Mesenteric fat pad (tissue), 1 donor: Measurements from ENCODE around the gene ANTXR1. TPM values are rescaled to one million over a fixed set of nuclear protein-coding genes. Genes with fewer than 3 reads are reported as not detected.

Experiments used
- DNase-seq: peaks from one replicate; pipeline ENCODE4 v3.0.0-alpha.2; 2020; ENCODE audit warnings: low spot score
- total RNA-seq: library from RNA; stranded (reverse); fragmentation: NEBNext Ultra II Directional; extraction: Animal tissue kit (Norgen Biotek cat#: 25700); gene quantifications from one replicate; pipeline ENCODE4 v1.2.1, GENCODE V29; 2021
- donor health status: DM: yes; HTN: yes; CAD: no.

ANTXR1 gene
- total RNA-seq, 1 donor from 2014 or later: 51.9 TPM

DNA sequence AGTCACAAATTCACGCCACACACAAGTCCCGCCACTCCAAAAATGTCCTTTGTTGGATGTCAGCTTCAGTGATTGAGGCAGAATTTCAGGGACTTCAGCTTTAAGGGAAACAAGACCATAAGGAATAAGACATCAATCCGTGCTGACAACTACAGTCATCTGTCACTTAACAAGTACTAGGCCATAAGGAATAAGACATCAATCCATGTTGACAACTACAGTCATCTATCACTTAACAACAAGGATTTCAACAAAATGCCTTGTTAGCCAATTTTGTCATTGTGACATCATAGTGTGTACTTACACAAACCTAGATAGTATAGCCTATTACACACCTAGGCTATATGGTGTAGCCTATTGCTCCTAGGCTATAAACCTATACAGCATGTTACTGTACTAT is 58.0 kb downstream of the ANTXR1 start:
- no peak for DNase-seq

DNA sequence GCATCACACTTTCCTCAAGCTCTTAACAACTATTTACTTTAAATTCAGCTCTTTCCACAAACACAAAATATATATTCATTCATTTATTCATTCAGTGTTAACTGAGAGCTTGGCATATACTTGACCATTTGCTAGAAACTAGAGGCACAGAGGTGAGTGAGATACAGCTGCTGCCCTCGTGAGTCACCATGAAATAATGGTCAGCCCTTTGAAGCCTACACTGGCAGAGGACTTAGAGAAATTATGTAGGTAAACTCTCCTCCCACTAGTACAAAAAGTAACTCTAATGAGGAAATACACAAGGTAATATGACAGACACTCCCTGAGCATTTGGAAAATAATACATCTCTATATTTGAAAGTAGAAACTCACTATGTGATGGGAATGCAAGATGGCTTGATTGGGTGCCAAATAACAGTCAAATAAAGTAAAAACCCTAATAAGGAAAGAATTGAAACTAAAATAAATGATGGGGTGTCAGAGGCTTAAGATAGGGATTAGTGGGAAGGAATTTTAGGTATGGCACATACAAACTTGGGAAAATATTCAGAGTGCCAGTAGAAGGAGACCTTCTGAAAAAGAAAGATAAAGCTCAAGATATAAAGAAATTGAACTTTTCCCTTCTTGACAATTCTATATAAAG is 61.1 kb downstream of the ANTXR1 start:
- DNase-seq: no peak

DNA sequence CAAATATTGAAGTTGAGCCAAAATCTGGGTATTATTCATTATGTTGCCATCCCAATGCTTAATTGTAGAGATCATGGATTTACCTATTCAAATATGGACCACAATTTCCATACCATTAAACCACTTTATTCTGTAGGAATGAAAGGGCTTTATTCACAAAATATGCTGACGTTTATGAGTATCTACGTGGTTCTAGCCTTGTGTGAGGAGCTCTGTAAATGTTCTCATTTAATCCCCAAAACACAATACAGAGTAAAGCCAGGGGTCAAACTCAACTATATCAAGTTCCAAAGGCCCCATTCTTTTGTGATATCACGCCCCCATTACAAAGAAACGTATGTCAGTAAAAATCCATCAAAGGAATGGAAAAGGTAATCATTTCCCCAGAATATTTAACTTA is 61.9 kb downstream of the ANTXR1 start:
- no peak for DNase-seq

DNA sequence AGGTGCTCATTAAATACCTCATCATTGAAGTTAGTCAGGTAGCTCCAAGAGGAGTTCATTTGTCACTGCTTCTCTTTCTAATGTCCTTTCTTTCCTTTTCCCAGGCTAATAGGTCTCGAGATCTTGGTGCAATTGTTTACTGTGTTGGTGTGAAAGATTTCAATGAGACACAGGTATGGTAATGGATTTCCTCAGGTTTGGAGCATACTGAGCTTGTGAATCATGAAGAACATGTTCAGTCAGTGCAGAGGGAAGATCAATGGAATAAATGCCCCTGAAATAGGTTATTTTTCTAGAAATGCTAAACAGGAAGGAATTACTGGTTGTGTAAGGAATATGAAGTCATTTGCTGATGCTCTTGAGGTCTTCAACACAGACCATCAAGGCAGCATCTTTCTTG is 62.5 kb downstream of the ANTXR1 start:
- DNase-seq: no peak

DNA sequence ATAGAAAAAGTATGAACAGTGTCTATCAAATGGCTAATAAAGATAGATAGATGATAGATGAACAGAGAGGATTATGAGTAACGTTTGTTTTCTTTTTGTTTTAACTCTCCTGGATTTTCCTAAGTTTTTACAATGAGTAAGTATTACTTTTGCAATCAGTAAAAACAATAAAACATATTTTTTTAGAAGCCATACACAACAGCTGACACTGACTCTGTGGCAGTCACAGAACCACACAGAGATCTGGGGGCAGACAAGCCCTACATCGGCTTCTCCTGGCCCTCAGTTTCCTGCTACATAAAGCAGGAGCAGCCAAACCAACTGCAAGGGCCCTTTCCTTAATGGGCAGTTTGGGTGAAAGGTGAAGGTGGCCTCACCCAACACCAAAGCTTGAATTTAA is 63.6 kb downstream of the ANTXR1 start:
- DNase-seq: no peak

DNA sequence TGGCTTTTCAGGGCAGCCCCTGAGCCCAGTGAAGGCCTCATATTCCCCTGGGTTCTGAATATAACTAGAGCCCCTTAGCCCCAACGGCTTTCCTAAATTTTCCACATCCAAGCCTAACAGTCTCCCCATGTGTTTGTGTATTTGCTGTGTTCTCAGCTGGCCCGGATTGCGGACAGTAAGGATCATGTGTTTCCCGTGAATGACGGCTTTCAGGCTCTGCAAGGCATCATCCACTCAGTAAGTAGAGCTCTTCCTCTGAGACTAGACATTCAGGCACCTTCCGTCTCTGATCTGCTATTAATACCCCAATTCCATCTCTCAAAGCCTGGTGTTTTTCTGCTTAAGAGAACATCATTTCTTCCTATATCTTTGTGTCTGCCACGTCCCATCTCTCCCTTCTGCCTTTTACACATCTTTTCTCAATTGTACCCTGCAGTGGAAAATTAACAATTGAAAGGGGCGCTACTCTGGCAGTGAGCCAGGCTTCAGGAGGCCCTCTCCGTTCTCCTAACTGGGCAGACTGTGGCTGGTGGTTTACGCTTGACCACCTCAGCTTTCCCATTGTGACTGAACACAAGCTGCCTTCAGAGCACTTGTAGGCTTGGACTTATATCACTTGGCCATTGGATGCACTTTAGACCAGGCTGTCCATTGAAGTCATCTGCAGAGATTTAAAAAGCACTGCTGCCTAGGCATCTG is 64.4 kb downstream of the ANTXR1 start:
- no peak for DNase-seq

DNA sequence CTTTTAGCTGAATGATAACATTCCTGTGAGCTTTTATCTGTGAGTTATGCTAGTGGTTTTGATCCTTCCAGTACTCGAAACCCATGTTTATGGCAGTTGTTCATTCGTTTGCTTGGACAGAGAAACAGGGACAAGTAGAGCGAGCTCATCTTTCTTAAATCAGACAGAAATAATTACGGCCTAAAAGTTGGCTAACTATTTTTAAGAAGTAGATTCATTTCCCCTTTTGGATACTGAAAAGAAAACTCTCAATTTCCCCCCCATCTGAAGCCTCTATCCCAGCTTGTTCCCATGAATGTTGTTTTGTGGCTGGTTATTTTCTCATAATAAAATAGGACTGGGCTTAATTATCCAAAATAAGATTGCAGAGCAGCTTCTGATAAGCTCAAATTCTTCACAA is 67.1 kb downstream of the ANTXR1 start:
- no peak for DNase-seq

DNA sequence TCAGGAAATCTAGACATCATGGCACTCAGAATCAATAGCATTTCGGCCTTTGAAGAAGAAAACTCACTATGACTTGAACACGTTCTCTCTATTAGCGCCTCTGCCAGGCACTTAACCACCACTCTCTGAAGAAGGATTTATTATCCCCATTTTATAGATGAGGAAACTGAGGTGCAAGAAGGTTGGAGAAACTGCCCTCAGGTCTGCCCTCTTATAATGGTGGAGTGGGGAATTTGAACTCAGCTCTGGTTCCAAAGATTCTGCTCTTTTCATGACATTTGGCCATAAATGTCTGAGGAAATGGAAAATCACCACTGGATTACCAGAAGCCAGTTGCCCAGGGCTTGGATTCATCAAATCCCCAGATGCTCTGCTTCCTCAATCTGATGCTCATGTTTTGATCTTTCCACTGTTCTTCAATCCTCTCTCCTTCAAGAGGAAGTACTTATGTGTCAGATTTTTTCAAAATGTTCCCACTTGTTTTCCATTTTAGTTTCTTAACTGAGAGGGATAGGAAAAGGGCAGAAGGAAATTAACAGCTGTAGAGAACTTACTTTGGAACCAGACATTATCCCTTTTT is 68.1 kb downstream of the ANTXR1 start:
- no peak for DNase-seq

DNA sequence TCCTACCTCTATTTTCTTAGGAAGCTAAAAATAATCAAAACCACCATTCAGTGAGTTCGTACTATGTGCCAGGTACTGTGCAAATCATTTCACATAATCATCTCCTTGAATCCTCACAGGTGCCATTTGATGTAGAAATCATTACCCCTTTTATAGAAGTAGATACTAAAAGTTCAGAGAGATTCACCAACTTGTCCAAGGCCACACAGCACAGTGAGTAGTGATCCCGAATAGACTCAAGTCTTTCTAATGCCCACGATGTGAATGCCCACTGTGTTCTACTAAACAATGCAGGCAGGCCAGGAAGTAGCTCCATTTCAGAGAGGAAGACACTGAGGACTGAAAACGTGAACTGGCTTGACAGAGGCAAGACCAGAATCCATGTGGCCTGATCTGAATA is 68.8 kb downstream of the ANTXR1 start:
- no peak for DNase-seq

DNA sequence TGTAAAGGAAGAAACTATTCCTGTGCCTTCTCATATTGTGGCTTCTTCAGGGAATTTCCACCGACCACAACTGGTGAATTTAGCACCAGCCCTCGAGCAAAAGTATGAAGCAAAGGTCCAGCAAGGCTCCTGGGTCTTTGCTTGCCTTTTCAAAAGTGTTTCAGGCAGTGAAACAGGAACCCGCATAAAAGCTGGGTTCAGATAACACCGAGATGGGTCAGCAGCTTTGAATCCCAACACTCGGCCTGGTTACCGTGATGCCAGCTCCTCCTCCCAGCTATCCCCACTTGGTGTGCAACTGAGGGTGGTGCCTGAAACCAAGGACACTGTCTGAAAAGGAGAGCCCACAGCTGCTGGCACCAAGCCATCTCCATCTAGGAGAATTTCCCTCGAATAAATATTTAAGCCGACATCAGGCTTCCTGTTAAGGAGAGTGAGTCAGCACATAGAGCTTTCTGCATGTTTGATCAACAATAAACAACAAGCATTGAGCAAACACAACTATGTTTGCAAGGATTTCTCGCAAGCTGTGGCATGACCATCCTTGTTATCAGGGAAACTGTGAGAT is 69.5 kb downstream of the ANTXR1 start:
- no peak for DNase-seq

DNA sequence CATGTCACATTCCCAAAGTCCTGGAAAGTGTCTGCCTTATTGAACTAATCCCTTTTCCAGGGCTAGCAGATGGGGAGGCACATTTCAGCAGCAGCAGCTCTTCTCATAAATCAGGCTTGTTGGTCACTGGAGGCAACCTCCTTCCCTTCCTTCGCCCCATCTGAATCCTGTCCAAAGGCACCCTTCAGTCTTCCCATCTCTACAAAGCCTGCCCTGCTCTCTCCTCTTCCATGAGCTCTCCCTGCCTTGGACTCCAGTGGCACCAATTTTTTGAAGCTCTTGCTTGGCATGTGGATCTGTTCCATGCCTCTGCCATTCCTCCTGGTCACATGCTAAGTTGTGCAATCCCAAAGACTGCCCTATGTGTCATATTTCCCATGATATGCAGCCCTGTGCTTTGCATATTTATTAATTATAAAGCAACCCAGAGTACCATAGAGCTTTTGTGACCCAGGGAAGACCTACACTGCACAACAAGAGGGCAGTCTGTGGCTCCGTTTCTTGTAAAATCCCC is 70.3 kb downstream of the ANTXR1 start:
- DNase-seq: no peak

DNA sequence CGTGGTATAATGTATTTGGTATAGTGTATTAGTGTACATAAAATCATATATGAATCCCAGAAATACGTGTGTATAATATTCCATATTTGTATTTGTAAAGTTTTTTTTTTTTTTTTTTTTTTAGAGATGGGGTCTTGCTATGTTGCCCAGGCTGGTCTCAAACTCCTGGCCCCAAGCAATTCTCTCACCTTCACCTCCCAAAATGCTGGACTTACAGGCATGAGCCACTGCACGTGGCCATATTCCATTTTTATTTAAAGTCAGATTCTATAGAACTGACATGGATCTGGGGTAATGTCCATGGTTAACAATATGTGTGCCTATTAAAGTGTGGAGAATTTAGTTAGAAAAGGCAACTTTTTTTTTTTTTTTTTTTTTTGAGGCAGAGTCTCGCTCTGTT is 71.5 kb downstream of the ANTXR1 start:
- DNase-seq: no peak

DNA sequence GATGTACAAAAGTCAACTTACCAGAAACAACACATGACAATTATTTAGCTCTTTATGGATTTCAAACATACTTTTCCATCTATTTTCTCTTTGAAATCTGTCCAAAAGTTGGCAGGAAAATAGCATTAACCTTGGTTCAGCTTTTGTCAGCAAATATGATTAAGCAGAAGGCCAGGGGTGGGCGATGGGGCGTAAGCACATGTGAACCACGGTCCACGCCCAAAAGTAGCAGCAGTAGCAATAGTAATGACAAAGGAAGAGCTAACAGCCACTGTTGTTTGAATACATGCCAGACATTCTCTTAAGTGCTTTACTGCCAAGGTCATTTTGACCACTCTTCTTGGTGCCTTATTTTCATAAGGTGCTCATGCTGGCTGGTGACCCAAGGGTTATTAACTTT is 73.5 kb downstream of the ANTXR1 start:
- DNase-seq: no peak

DNA sequence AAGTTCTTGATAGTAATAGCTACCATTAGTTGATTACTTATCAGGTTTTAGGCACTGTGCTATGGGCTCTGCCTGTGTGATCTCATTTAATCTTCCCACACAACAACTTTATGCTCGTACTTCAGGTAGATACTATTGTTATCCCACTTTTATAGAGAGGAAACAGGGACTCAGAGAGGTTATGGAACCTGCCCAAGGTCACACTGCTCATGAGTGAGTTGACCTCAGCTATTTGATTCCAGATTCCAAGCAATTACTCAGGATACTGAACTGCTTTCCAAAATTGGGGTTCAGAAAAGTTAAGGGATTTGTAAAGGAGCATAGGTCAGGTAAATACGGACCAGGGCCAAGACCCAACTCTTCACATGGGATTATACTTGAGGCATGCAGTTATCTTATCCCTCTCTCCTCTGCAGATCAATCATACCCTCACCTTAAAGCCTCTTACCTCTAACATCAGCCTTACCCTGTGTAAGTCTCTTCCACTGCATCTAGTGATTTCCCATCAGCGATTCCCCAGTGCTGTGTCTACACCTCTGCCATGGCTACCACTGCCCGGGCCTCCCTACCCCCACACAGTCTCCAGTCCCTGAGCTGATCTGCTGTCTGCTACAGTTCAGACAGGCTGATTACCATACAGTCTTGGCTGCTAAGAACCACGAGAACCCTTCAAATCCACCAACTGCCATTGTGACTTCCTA is 74.4 kb downstream of the ANTXR1 start:
- DNase-seq: no peak

DNA sequence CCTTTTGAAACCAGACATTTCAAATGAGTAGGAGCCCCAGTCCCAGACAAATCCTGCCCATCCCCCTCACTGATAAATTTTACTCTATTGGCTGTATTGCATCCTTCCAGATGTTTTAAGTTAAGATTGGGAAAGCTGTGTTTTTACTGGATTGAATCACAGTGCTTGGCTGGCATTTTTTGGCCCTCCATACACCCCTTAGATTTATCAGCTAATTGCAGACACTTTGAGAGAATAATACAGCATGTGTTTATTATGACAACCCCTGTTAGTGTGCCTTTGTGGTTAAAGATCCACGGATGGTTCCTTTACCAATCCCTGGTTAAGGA is 74.9 kb downstream of the ANTXR1 start:
- DNase-seq: no peak

DNA sequence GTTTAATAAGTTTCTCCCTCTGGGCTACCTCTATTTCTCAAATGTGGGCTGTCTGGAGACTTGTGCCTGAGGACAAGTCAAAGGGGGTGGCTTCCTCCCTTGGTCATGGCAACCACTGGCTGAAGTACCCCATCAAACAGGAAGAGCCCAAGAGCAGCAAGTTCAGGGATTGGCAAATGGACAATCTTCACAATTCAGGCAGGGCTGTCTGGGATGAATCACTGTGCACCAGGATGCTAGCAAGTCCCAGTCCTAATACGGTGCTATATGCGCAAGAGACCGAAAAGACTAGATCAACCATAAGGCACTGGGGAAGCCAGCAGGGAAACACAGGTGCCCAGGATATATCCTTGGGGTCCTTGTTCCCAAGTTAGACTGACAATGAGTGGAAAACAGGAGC is 75.5 kb downstream of the ANTXR1 start:
- DNase-seq: no peak

DNA sequence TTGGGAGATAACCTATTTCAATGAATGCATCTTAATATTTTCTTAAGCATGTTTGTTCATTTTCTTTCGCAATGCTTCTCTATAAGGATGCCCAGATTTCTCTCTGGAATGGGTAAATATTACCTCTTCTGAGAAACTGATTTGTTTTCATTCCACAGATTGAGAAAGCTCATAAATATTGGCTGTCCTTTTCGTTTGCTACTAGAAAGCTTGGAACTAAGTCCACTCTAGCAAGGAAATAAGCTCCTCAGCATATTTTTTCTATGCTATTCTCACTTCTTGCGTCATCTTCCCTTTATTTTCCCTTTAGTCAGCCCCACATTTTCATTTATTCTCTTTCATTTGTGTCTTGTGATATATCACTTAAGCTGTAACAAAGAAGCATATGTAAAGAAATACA is 76.3 kb downstream of the ANTXR1 start:
- DNase-seq: no peak

DNA sequence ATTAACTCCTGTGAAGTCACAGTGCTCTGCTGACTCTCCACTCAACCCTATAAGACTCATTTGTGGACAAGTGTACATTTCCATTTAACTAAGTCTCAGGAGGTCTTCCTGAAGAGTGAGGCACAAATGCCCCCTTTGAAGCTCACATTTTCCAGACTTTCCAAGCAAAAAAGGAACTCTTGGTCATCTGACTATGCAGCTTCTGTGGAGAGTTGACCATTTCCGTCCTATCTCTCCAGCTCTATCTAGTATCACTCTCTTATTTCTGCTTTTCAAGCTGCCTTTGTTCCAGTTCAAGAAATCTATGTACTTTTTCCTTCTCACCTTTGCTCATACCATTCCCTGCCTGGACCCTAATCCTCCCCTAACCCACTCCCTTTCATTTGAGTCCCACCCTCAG is 77.0 kb downstream of the ANTXR1 start:
- DNase-seq: no peak

DNA sequence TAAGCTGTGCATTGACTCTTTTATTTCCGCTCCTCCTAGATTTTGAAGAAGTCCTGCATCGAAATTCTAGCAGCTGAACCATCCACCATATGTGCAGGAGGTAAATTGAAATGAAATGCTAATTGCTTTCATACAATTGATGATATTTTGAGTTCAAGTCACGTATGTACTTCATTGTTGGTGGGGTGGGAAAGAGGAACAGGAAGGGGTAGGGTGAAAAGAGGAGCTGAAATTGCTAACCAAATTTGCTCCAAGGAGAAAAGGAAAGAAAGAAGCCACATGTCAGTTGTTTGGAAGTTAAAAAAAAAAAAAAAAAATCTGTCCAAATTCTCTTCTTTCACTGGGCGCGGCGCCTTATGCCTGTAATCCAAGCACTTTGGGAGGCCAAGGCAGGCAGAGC is 77.8 kb downstream of the ANTXR1 start:
- no peak for DNase-seq

DNA sequence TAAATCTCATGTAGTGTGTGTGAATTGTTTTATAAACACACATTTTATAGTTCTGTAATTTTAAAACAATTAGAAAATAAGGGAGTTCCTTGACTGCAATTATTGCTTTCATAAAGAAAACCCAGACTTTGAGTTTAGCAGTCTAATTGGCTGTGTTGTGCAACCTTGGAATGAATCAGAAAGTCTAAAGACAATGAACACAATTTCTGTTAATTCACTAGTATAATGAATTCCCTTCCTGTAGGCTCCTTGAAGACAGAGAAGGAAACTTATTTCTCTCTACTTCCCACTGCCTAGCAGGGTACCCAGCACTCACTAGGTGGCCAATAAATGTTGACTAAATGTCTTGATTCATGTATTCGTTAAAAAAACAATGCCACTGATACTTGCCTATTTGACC is 79.9 kb downstream of the ANTXR1 start:
- DNase-seq: no peak

DNA sequence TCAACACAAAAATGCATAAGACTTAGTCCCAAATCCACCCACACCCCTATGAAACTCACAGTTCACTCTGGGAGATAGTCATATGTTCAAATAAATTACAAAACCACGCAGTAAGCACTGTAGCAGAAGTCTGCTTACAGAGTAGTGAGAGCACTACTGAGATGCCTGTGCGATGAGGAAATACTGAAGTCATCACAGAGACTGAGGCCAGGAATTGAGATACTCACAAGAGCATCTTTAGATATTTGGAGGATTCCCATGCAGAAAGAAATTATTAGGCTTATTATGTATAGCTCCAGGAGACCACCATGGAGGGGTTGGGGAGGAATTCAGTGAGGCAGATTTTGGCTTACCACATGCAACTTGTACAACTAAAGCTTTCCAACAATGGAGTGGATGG is 82.3 kb downstream of the ANTXR1 start:
- no peak for DNase-seq
